NOMO-1 (cell line): Measurements from ENCODE around the gene MEGF8.

ENCODE experiments used
- DNase-seq, 2 experiments: peaks; one replicate each; lab custom pipeline; 2025; ENCODE audit not compliant: unreplicated experiment in 2 of 2; lab: John Stamatoyannopoulos, UW

Gene MEGF8

DNA sequence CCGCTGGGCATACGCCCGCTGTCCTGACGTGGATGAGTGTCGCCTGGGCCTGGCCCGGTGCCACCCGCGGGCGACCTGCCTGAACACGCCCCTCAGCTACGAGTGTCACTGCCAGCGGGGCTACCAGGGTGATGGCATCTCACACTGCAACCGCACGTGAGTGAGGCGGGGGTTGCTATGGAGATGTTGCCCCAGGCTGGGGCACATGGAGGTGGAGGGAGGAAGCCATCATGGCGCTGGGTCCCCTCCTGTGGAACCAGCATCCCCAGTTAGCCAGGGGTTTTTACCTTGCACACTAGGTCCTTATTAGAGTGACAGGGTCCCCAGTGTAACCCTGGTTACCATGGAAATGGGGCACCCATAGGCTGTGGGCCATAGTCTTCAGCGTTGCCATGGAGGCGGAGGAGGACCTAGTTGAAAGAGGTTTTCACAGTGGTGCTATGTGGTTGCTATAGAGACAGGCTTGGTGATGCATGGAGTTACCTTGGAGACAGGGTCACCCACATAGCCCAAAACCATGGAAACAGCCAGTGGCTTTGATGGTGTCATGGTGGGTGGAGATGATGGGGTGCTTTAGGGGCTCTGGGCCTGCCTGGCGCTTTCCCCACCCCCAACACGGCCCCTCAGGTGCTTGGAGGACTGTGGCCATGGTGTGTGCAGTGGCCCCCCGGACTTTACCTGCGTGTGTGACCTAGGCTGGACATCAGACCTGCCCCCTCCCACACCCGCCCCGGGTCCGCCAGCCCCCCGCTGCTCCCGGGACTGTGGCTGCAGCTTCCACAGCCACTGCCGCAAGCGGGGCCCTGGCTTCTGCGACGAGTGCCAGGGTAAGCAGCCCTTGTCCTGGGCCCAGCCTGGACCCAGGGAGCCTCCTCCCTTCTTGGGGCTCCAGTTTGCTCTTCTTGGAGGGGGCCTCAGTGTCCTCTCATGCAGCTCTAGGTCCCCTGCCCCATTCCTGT lies 27.1 kb downstream of the MEGF8 start:
- DNase-seq: no peak

DNA sequence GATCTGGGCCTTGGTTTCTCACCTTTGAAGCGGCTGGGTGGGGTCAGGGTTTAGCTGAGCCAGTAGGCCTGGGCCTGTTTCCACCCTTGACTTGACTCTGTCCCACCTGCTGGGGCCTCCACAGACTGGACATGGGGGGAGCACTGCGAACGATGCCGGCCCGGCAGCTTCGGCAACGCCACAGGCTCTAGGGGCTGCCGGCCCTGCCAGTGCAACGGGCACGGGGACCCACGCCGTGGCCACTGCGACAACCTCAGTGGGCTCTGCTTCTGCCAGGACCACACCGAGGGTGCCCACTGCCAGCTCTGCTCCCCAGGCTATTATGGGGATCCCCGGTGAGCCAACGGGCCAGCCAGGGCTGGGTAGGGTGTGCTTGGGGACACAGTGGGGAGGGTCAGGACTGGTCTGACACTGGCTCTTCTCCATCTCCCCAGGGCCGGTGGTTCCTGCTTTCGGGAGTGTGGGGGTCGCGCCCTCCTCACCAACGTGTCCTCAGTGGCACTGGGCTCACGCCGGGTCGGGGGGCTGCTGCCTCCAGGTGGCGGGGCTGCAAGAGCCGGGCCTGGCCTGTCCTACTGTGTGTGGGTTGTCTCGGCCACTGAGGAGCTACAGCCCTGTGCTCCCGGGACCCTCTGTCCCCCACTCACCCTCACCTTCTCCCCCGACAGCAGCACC lies 28.0 kb downstream of the MEGF8 start:
- no peak for DNase-seq

DNA sequence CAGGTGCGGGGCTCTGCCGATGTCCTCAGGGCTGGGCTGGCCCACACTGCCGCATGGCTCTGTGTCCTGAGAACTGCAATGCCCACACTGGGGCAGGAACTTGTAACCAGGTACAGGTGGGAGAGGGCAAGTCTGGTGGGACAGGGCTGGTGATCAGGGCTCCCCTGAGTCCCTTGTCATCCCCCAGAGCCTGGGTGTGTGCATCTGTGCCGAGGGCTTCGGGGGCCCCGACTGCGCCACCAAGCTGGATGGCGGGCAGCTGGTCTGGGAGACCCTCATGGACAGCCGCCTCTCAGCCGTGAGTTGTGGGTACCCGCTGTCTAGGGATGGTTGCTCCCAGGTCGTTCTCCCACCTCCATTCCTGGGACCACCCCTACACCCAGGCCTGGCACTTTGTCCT lies 30.5 kb downstream of the MEGF8 start:
- no peak for DNase-seq

DNA sequence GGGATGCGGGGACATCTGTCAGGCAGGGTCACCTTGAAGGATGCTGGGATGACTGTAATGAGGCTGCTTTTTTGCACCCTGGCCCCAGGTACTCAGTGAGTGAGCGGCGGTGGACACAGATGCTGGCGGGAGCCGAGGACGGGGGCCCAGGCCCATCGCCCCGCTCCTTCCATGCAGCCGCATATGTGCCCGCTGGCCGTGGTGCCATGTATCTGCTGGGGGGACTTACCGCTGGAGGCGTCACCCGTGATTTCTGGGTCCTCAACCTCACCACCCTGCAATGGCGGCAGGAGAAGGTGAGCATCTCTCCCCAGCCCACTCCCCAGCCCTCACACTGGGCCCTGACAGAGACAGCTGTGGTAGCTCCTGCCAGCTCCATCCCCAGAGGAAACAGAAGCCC lies 31.3 kb downstream of the MEGF8 start:
- no peak for DNase-seq

DNA sequence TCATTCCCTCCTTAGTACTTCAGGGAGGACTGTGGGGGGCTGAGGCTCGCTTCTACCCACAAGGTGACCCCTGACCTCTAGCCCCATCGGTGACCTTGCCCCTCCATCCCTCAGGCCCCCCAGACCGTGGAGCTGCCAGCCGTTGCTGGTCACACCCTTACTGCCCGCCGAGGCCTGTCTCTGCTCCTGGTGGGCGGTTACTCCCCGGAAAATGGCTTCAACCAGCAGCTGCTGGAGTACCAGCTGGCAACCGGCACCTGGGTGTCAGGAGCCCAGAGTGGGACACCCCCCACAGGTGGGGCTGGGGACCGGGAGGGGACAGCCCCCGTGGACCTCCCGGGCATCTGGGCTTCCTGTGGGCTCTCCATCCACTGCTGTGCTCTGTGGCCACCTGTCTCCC lies 31.9 kb downstream of the MEGF8 start:
- DNase-seq: no peak

DNA sequence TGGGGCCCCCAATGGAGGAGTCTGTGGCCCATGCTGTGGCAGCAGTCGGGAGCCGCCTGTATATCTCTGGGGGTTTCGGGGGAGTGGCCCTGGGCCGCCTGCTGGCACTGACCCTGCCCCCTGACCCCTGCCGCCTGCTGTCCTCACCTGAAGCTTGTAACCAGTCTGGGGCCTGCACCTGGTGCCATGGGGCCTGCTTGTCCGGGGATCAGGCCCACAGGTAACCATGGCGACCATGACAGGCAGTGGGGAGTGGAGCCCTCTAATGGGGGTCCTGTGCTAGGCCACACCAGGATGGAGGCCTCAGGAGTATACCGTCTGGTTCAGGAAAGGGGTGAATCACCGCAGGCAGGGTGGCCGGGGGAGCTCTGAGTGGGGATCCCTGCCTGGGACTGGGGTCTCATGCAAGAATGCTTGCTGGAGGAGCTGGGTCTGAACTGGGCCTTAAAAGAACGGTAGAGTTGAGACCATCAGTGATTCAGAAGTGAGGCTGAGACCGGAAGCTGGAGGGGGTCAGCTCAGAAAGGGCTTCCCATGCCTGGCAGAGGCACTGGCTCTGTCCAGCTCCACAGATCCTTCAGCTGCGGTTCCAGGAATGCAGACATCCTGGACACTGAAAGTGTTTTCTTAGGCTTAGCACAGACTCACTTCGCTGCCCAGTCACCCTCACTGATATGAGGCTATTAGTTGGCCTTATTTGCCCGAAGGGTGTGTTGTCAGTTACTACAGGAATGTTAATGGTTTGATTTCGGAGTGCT lies 35.5 kb downstream of the MEGF8 start:
- DNase-seq: no peak

DNA sequence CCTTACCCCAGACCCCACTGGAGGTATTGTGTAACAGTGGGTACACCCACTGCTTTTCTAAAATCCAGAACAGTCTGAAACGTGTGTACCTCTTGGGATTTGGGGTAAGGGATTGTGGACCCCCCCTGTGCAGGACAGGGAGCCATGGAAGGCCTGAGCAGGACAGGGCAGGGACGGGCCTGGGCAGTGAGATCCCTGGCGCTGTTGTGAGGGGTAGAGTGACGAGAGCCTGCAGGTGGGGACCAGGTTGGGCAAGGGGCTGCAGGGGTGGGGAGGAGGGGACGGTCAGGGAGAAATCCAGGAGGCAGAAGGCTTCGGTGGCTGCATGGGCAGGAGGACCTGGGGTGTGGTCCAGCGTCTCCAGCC lies 36.1 kb downstream of the MEGF8 start:
- no peak for DNase-seq

DNA sequence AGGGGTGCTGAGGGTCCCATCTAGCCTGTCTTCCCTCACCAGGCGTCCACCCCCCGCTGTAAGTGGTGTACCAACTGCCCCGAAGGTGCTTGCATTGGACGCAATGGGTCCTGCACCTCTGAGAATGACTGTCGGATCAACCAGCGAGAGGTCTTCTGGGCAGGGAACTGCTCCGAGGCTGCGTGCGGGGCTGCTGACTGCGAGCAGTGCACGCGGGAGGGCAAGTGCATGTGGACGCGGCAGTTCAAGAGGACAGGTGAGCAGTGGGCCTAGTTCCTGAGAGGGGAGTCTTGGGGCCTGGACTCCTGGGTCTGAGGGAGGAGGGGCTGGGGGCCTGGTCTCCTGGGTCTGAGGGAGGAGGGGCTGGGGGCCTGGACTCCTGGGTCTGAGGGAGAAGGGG lies 36.9 kb downstream of the MEGF8 start:
- no peak for DNase-seq

DNA sequence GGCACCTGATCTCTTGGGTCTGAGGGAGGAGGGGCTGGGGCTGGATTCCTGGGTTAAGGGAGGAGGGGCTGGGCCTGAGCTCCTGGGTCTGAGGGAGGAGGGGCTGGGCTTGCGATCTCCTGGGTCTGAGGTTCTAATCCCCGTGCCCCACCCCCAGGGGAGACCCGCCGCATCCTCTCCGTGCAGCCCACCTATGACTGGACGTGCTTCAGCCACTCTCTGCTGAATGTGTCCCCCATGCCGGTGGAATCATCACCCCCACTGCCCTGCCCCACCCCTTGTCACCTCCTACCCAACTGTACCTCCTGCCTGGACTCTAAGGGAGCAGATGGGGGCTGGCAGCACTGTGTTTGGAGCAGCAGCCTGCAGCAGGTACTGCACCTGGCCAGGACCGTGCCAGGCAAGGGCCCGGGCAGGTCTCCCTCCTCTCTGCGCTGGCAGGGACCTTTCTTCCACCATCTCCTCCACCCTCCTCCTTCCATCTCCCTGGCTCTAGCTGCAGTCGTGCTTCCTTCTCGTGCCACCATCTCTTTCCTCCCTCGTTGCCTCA lies 37.5 kb downstream of the MEGF8 start:
- DNase-seq: no peak

DNA sequence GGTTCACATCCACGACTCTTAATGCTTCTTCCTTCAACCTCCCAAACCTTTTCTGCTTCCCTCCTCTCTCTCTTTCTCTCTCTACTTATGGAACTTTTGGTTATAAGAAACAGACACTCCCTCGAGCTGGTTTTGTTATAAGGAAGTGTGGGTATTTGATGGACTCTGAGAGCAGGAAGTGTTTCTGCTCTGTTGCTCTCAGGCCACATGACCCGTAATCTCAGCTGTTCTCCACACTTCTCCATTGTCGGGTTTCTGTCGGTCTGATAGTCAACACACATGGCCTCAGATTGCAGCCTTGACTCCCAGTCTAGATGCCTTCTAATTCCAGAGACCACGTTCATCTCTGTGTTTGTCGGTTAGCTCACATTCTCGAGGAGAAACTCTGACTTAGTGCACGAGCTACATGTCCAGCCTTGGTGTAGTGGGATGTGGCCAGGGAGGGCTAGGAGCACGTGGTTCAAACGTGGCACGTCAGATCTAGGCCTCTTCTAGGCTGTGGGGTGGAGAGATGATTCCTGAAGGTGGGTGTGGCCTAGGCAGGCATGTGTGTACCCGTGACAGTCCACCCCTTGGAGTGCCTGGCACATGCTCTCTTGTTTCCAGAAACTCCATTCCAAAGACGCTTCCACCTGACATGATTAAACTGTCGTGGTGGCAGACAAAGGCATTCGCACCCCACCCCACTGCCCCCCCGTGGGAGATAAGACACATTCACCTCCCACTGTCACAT lies 38.3 kb downstream of the MEGF8 start:
- no peak for DNase-seq

DNA sequence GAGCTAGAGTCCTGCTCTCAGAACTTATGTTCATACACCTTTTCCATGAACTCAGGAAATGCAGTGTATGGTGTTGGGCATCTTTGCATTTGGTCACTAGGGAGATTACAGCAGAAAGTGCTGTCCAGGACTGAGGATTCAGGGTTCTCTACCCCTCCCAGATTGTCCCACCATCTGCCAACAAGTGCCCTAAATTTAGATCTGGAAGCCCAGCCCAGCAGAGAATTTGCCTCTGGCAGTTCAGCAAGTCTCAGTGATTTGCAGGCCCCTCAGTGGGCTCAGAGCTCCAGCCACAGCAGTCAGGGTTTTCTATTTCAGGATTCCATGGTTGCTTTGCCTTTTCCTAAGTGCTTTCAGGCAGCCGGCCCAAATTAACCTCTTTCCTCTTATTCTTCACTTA lies 41.2 kb downstream of the MEGF8 start:
- no peak for DNase-seq

DNA sequence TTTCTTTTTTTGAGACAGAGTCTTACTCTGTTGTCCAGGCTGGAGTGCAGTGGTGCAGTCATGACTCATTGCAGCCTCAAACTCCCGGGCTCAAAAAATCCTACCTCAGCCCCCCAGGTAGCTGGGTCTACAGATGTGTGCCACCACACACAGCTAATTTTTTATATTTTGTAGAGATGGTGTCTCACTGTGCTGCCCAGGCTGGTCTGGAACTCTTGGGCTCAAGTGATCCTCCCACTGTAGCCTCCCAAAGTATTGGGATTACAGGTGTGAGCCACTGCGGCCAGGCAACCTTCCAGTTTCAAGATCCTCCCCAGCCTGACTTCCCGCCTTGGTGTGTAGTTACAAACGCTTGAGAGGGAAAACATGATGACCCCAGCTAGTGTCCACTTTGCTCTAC lies 42.5 kb downstream of the MEGF8 start:
- DNase-seq: no peak

DNA sequence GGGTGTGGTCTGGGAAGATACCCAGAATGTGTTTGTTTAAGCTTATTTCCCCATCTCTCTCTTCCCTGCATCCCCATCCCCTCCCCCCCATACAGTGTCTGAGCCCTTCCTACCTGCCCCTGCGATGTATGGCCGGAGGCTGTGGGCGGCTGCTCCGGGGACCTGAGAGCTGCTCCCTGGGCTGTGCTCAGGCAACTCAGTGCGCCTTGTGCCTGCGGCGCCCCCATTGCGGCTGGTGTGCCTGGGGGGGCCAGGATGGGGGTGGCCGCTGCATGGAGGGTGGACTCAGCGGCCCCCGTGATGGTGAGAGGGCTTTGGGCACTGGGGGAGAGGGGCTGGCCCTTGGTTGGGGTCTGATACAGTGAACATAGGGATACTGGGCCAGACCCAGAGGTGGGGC lies 42.9 kb downstream of the MEGF8 start:
- no peak for DNase-seq

DNA sequence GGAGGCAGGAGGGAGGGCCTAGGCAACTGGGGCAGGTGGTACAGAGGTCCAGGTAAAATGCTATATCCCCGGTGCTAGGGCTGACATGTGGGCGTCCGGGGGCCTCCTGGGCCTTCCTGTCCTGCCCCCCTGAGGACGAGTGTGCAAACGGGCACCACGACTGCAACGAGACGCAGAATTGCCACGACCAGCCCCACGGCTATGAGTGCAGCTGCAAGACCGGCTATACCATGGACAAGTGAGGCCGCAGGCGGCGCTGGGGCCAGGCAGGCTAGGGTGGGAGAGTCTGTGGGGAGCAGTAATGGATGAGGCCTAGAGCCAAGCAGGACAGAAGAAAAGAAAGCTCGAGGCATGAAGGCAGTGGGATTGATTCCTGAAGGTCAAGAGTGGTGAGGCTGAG lies 43.3 kb downstream of the MEGF8 start:
- no peak for DNase-seq

DNA sequence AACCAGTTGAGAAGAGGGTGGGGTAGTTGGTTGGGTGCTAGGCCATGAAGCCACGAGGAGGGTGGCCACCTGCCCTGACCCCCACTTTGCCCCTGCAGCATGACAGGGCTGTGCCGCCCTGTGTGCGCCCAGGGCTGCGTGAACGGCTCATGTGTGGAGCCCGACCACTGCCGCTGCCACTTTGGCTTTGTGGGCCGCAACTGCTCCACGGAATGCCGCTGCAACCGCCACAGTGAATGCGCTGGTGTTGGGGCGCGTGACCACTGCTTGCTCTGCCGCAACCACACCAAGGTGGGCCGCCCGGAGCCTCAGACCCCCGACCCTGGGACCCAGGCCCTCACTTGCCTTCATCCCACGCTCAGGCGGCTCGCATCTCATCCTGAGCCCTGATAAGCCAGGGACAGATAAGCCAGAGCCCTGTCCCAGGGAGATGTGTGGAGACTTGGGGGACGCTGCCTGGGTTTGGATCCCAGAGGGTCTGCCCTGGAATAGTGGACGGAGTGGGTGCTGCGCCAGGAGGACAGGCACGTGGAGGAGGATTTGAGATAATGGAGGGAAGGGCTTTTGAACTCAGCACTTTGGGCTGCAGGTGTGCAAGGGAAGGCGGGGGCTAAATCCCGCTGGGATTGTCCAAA lies 44.1 kb downstream of the MEGF8 start:
- DNase-seq: no peak

DNA sequence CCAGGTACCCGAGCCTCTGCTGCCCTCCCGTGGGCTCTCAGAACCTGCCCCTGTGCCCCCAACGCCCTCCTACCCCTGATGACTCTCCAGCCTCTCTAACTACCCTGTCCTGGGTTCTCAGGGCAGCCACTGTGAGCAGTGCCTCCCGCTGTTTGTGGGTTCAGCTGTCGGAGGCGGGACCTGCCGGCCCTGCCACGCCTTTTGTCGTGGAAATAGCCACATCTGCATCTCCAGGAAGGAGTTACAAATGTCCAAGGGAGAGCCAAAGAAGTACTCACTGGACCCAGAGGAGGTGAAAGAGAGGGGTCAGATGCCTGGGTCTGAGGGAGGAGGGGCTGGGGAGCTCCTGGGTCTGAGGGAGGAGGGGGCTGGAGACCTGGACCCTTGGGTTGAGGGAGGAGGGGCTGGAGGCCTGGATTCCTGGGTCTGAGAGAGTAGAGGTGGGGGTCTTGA lies 44.7 kb downstream of the MEGF8 start:
- DNase-seq: no peak

DNA sequence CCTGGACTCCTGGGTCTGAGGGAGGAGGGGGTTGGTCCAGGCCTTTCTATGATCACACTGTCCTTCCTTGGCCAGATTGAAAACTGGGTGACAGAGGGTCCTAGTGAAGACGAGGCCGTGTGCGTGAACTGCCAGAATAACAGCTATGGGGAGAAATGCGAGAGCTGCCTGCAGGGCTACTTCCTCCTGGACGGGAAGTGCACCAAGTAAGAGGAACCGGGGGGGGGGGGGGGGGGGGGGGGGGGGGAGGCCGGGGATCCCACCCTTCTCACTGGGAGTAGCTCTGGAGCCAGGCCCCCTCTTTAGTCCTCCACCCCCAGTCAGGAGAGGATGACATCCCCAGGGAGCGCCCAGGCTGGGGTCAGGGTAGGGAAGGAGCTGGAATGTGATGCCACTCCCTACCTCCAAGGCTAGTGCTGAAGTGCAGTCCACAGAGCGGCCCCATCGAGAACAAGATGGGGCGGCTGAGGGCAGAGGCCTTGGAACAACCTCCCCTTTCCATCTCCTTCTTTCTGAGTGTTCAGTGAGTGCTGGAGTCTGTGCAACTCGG lies 45.3 kb downstream of the MEGF8 start:
- no peak for DNase-seq

DNA sequence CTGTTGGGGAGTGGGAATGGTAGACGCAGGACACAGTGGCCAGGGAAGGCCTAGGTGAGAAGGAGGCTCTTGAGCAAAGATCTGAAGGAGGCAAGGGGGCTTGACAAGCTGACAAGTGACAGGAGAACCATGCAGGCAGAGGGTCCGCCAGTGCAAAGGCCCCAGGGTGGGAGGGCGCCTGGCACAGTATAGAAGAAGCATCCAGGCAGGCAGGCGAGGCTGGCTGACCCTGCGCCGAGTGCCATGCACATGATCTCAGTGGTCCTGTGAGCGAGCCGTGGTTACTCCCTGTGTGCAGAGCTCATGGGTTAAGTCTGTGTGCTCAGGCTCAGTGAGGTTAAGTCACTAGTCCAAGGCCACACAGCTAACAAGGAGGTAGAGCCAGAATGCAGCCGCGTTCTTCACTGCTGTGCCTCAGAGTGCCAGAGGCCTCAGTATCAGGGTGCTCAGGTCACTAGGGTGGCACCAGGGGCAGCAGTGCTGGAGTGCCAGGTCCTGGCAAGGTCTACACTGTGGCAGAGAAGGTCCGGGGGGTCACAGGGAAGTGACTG lies 49.5 kb downstream of the MEGF8 start:
- DNase-seq: no peak

DNA sequence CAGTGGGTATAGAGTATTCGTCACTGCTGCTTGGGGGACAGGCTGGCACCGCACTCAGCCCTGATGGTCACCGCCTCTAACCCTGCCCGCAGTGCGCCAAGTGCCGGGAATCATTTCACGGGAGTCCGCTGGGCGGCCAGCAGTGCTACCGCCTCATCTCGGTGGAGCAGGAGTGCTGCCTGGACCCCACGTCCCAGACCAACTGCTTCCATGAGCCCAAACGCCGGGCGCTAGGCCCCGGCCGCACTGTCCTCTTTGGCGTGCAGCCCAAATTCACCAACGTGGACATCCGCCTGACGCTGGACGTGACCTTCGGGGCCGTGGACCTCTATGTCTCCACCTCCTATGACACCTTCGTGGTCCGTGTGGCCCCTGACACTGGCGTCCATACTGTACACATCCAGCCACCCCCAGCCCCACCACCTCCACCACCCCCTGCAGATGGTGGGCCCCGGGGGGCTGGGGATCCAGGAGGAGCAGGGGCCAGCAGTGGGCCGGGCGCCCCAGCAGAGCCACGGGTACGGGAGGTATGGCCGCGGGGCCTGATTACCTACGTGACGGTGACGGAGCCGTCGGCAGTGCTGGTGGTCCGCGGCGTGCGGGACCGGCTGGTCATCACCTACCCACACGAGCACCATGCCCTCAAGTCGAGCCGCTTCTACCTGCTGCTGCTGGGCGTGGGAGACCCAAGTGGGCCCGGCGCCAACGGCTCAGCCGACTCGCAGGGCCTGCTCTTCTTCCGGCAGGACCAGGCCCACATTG lies 50.2 kb downstream of the MEGF8 start:
- DNase-seq: no peak
